ENCODE results near the gene RFX8.
"Not testable (repeated sequence)": the region's sequence is repeated elsewhere in the genome, so short reads cannot be mapped to it uniquely, and the experiment has no call there.

The RFX8 gene

DNA sequence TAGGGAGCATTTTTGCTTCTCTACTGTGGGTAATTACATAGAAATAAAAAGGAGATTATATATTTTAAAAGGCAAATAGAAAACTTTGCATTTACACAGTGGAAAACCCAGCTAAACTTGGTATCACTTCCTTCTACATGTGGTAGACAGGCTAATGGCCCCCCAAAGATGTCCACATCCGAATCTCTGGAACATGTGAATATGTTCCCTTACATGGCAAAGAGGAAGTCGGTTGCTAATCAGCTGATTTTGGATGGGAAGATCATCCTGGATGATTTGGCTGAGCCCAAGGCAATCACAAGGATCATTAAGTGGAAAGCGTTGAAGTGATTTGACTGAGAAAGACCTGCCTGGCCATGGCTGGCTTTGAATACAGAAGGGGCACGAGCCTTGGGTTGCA lies 113.8 kb downstream of the RFX8 start:
- Histone ChIP-seq H3K4me1 (ENCODE audit: control insufficient read depth, insufficient read depth, low read length) (peaks cover 8% of the 10 kb centered on the region; the same call in 1 of the 2 replicates), H3K36me3 (ENCODE audit: control insufficient read depth, insufficient read depth, low read length) (no peaks in the 10 kb centered on the region), H3K9ac (ENCODE audit: low read length) (no peak overlapping the region), H3K9me3 (ENCODE audit: control insufficient read depth, insufficient read depth, low read depth, low read length) (no peaks in the 10 kb centered on the region), H3K27ac (ENCODE audit: low read depth, low read length) (no peak overlapping the region), H3K4me3 (ENCODE audit: low read depth, low read length) (no peak overlapping the region), H3K27me3 (ENCODE audit: control insufficient read depth, insufficient read depth, low read length) (no peaks in the 10 kb centered on the region)

- H3K4me1 ChIP-seq (ENCODE audit: control insufficient read depth, insufficient read depth, low read length) = peaks cover 8% of the 10 kb centered on the region; the same call in 1 of the 2 replicates
These were observed 114.7 kb downstream of the RFX8 start for GRCh38 chr2:101360232-101360631.

DNA sequence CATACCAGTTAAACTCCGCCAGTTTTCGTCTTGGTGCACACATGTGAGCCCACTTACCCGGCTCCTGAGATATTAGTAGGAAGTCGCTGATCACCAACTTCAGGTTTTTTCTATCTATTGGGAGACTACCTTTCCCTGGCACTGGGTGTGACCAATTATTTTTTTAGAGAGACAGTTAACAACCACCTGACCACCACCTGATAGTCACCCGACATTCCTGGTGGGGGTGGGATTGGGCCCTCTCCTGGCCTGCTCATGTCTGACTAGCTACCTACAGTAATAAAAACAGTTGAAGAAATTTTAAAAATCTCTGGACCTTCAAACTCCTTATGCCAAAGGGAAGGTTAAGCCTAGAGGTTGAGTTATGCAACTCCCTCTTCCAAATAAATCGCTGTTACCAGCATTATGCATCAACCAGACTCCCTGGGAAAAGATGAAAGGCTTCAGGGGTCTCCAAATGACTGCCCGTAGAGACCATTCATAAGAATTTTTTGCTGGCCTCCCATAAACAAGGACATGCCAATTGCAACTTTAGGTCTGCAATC lies 115.4 kb downstream of the RFX8 start:
- Histone ChIP-seq H3K36me3 (ENCODE audit: control insufficient read depth, insufficient read depth, low read length) (no peaks in the 10 kb centered on the region), H3K27ac (ENCODE audit: low read depth, low read length) (no peak overlapping the region), H3K9ac (ENCODE audit: low read length) (no peak overlapping the region), H3K4me3 (ENCODE audit: low read depth, low read length) (no peak overlapping the region), H3K27me3 (ENCODE audit: control insufficient read depth, insufficient read depth, low read length) (no peaks in the 10 kb centered on the region), H3K4me1 (ENCODE audit: control insufficient read depth, insufficient read depth, low read length) (peaks cover 8% of the 10 kb centered on the region; the same call in 1 of the 2 replicates), H3K9me3 (ENCODE audit: control insufficient read depth, insufficient read depth, low read depth, low read length) (no peaks in the 10 kb centered on the region)

More at GRCh38 chr2:101360232-101360631, 114.7 kb downstream of the RFX8 start:
- Histone ChIP-seq H3K4me3 (ENCODE audit: low read depth, low read length) (no peak overlapping the region), H3K9me3 (ENCODE audit: control insufficient read depth, insufficient read depth, low read depth, low read length) (no peaks in the 10 kb centered on the region), H3K27me3 (ENCODE audit: control insufficient read depth, insufficient read depth, low read length) (no peaks in the 10 kb centered on the region), H3K9ac (ENCODE audit: low read length) (no peak overlapping the region), H3K27ac (ENCODE audit: low read depth, low read length) (no peak overlapping the region), H3K36me3 (ENCODE audit: control insufficient read depth, insufficient read depth, low read length) (no peaks in the 10 kb centered on the region)

- peaks cover 8% of the 10 kb centered on the region; the same call in 1 of the 2 replicates for H3K4me1 ChIP-seq (ENCODE audit: control insufficient read depth, insufficient read depth, low read length)
- no peak overlapping the region for H3K27ac ChIP-seq (ENCODE audit: low read depth, low read length)
These were observed 117.5 kb downstream of the RFX8 start for GRCh38 chr2:101357376-101357775.

GRCh38 chr2:101356521-101356920 lies 118.4 kb downstream of the RFX8 start:
- no peak overlapping the region for H3K4me3 ChIP-seq (ENCODE audit: low read depth, low read length)
- no peaks in the 10 kb centered on the region for H3K9me3 ChIP-seq (ENCODE audit: control insufficient read depth, insufficient read depth, low read depth, low read length)
- no peak overlapping the region for H3K9ac ChIP-seq (ENCODE audit: low read length)
- H3K4me1 ChIP-seq (ENCODE audit: control insufficient read depth, insufficient read depth, low read length) = peaks cover 5% of the 10 kb centered on the region; the same call in 1 of the 2 replicates
- H3K27me3 ChIP-seq (ENCODE audit: control insufficient read depth, insufficient read depth, low read length) = no peaks in the 10 kb centered on the region
- no peak overlapping the region for H3K27ac ChIP-seq (ENCODE audit: low read depth, low read length)
- H3K36me3 ChIP-seq (ENCODE audit: control insufficient read depth, insufficient read depth, low read length) = no peaks in the 10 kb centered on the region

More at GRCh38 chr2:101357376-101357775, 117.5 kb downstream of the RFX8 start:
- Histone ChIP-seq H3K36me3 (ENCODE audit: control insufficient read depth, insufficient read depth, low read length) (no peaks in the 10 kb centered on the region), H3K4me3 (ENCODE audit: low read depth, low read length) (no peak overlapping the region), H3K27me3 (ENCODE audit: control insufficient read depth, insufficient read depth, low read length) (no peaks in the 10 kb centered on the region), H3K9me3 (ENCODE audit: control insufficient read depth, insufficient read depth, low read depth, low read length) (no peaks in the 10 kb centered on the region), H3K9ac (ENCODE audit: low read length) (no peak overlapping the region)

DNA sequence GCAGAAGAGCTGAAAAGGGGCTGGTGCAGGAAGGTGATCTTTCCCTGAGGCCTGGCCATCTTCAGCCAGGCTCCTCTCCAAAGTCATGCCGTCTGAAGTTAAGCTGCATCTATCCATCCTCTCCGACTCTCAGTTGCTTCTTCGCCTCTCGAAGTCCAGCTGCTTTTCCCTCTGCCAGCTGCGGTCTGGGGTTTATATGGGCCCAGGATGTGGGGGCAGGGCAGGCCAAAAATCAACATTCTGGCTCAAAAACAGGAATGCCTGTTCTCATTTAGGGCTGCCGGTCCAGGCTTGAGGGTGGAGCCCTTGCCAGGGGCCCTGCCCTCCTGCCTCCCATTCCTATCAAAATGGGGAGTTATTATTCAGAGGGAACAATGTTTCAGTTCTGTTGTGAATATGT lies 118.9 kb downstream of the RFX8 start:
- Histone ChIP-seq H3K9me3 (ENCODE audit: control insufficient read depth, insufficient read depth, low read depth, low read length) (no peaks in the 10 kb centered on the region), H3K9ac (ENCODE audit: low read length) (no peak overlapping the region), H3K36me3 (ENCODE audit: control insufficient read depth, insufficient read depth, low read length) (no peaks in the 10 kb centered on the region), H3K27me3 (ENCODE audit: control insufficient read depth, insufficient read depth, low read length) (no peaks in the 10 kb centered on the region), H3K4me1 (ENCODE audit: control insufficient read depth, insufficient read depth, low read length) (0 out of 2 replicates have a peak, but pooled peaks cover under 1% of the 10 kb centered on the region), H3K4me3 (ENCODE audit: low read depth, low read length) (no peak overlapping the region), H3K27ac (ENCODE audit: low read depth, low read length) (no peak overlapping the region)

DNA sequence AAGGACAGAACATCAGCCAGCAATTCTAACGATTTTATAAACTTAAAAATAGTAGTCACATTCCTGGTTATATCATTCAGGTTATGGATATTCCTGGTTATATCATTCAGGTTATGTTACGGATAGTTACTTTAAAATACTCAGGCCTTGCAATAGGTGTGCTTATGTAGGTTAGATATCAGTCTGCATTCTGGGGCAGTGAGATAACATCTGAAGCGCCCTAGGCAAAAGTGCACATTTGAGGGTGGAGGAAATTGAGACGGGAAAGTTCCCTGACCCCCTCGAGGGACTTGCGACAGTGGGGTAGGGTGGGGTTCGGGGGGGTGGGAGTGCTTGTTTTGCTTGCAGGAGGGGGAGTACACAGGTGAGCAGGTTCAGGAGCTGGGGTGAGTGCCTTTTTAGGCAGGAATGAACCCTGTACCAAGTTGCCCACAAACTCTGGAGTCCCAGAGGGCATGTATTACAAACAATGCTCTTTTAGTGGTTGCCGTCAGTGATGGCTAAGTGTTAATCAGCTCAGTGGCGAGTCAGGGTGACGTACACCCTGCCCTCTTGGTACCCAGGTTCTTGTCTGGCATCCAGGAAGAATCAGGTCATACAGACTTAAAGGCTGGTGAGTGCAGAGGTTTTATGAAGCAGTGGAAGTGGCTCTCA lies 119.4 kb downstream of the RFX8 start:
- no peaks in the 10 kb centered on the region for H3K4me1 ChIP-seq (ENCODE audit: control insufficient read depth, insufficient read depth, low read length)
- no peaks in the 10 kb centered on the region for H3K27me3 ChIP-seq (ENCODE audit: control insufficient read depth, insufficient read depth, low read length)
- H3K9ac ChIP-seq (ENCODE audit: low read length) = no peak overlapping the region
- H3K27ac ChIP-seq (ENCODE audit: low read depth, low read length) = no peak overlapping the region
- no peaks in the 10 kb centered on the region for H3K36me3 ChIP-seq (ENCODE audit: control insufficient read depth, insufficient read depth, low read length)
- no peak overlapping the region for H3K4me3 ChIP-seq (ENCODE audit: low read depth, low read length)
- H3K9me3 ChIP-seq (ENCODE audit: control insufficient read depth, insufficient read depth, low read depth, low read length) = no peaks in the 10 kb centered on the region

DNA sequence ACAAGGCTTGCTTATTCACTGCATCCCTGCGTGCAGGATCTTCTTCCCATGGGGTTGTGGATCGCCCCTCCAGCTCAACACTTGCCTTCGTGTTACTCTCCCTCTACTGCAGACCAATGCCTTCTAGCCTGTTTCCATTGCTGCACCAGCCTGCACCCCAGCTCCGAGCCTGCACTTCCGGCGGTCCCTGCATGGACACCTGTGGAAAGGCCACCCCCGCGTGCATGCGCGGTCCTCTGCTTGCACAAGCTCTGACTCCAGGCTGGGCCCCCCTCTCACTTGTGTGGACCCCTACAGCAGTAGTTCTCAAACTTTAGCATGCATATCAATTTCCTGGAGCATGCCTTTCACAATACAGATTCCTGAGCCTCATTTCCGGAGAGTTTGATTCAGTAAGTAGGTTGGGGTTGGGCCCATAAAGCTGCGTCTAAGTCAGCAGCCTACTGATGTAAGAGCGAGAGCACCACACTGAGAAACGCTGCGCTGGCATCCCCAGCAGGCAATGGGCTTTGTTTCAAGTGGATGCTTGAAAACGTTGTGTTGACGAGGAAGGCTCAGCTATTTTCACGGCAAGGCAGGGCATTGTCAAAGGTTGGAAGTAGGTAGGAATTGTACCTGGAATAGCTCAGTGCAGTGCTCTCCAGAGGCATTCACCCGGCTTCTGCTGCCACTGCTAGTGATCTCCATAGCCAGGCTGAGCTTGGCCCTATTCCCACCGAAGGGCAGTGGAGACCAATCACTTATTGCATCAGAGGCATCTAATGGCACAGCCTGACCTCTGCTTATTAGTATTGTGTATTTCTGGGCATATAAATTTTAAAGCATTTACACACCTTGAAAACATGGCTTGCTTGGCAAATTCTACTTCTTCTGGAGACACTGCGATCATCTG lies 120.2 kb downstream of the RFX8 start:
- no peak overlapping the region for H3K9ac ChIP-seq (ENCODE audit: low read length)
- no peak overlapping the region for H3K4me3 ChIP-seq (ENCODE audit: low read depth, low read length)
- no peak overlapping the region for H3K27ac ChIP-seq (ENCODE audit: low read depth, low read length)
- no peaks in the 10 kb centered on the region for H3K9me3 ChIP-seq (ENCODE audit: control insufficient read depth, insufficient read depth, low read depth, low read length)
- H3K27me3 ChIP-seq (ENCODE audit: control insufficient read depth, insufficient read depth, low read length) = no peaks in the 10 kb centered on the region
- H3K4me1 ChIP-seq (ENCODE audit: control insufficient read depth, insufficient read depth, low read length) = no peaks in the 10 kb centered on the region
- no peaks in the 10 kb centered on the region for H3K36me3 ChIP-seq (ENCODE audit: control insufficient read depth, insufficient read depth, low read length)

GRCh38 chr2:101352631-101353030 lies 122.3 kb downstream of the RFX8 start:
- H3K4me3 ChIP-seq (ENCODE audit: low read depth, low read length); H3K4me1 ChIP-seq (ENCODE audit: control insufficient read depth, insufficient read depth, low read length); H3K9me3 ChIP-seq (ENCODE audit: control insufficient read depth, insufficient read depth, low read depth, low read length); H3K9ac ChIP-seq (ENCODE audit: low read length); H3K36me3 ChIP-seq (ENCODE audit: control insufficient read depth, insufficient read depth, low read length); H3K27me3 ChIP-seq (ENCODE audit: control insufficient read depth, insufficient read depth, low read length); H3K27ac ChIP-seq (ENCODE audit: low read depth, low read length): not testable (repeated sequence)

- H3K27me3 ChIP-seq (ENCODE audit: control insufficient read depth, insufficient read depth, low read length) = no peaks in the 10 kb centered on the region
- H3K9ac ChIP-seq (ENCODE audit: low read length) = no peak overlapping the region
- no peaks in the 10 kb centered on the region for H3K4me1 ChIP-seq (ENCODE audit: control insufficient read depth, insufficient read depth, low read length)
- no peaks in the 10 kb centered on the region for H3K36me3 ChIP-seq (ENCODE audit: control insufficient read depth, insufficient read depth, low read length)
- H3K9me3 ChIP-seq (ENCODE audit: control insufficient read depth, insufficient read depth, low read depth, low read length) = no peaks in the 10 kb centered on the region
- no peak overlapping the region for H3K27ac ChIP-seq (ENCODE audit: low read depth, low read length)
- no peak overlapping the region for H3K4me3 ChIP-seq (ENCODE audit: low read depth, low read length)
These were observed 123.7 kb downstream of the RFX8 start for GRCh38 chr2:101351207-101351606.

All from HUES6 (cell line).